Measurements from ENCODE around the gene UQCRC1. TPM values are rescaled to one million over a fixed set of nuclear protein-coding genes. Genes with fewer than 3 reads are reported as not detected.
A peak's percentile ranks its signal among the peaks of the same experiment; 100 is the strongest.

UQCRC1 gene
- total and polyA plus RNA-seq, 2 experiments from 2014 or later: 308 to 405 TPM

DNA sequence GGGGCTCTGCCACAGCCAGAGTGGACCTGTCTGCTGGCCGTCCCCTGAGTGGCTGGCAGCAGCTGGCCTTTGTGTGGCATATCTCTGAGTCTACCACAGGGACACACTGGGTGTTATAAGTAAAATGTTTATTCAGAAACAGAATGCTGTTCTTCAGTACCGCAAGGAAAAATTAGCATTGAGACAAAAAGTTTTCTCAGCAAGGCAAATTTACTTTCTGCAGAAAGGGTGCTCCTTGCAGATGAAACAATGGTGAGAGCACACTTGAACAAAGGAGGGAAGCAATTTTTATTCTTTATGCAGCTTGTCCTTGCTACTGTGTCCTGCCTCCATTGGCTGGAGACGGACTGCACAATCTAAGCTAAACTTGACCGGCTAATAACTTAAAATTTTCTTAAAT lies 8.1 kb upstream of the UQCRC1 start:
- Histone ChIP-seq H3K9me3 (ENCODE audit: low read depth) (no peaks in the 10 kb centered on the region), H3K27ac (peak overlapping the region; percentile 90), H3K27me3 (no peaks in the 10 kb centered on the region), H3K79me2 (no peaks in the 10 kb centered on the region), H3K36me3 (replicated peaks; ENCODE audit: insufficient read depth, low read depth) (no peaks in the 10 kb centered on the region), H3K4me2 (peak overlapping the region; percentile 54), H2AFZ (no peak overlapping the region), H3K9me2 (replicated peaks; ENCODE audit: insufficient read depth) (no peaks in the 10 kb centered on the region), H3K4me1 (ENCODE audit: insufficient read depth) (peaks cover 23% of the 10 kb centered on the region), H3K4me3 (no peak overlapping the region), H4K20me1 (ENCODE audit: insufficient read depth, poor library complexity, severe bottlenecking) (no peaks in the 10 kb centered on the region)
- WGBS (ENCODE audit: low lambda C conversion rate, missing lambda C conversion rate): 90% methylated on average over 4 of the region's 4 CpGs
- no peak for TF ChIP-seq EZH2phosphoT487 (IDR thresholded peaks at IDR 0.05; ENCODE audit: low read depth, severe bottlenecking, unreplicated experiment)
- DNase-seq (ENCODE audit: low spot score): no peak

- WGBS (ENCODE audit: low lambda C conversion rate, missing lambda C conversion rate): 81% methylated on average over 3 of the region's 3 CpGs
- no peak overlapping the region for H3K4me3 ChIP-seq
- H3K4me2 ChIP-seq: no peak overlapping the region
- DNase-seq (ENCODE audit: low spot score): no peak
- H3K4me1 ChIP-seq (ENCODE audit: insufficient read depth): peaks cover 20% of the 10 kb centered on the region
- TF ChIP-seq EZH2phosphoT487 (IDR thresholded peaks at IDR 0.05; ENCODE audit: low read depth, severe bottlenecking, unreplicated experiment) (no peak), CTCF (IDR thresholded peaks at IDR 0.05; ENCODE audit: poor library complexity) (no peak), EZH2 (IDR thresholded peaks at IDR 0.05; ENCODE audit: borderline replicate concordance) (no peak)
- no peaks in the 10 kb centered on the region for H4K20me1 ChIP-seq (ENCODE audit: insufficient read depth, poor library complexity, severe bottlenecking)
- no peaks in the 10 kb centered on the region for H3K9me2 ChIP-seq (replicated peaks; ENCODE audit: insufficient read depth)
- H3K79me2 ChIP-seq: peaks cover 7% of the 10 kb centered on the region
- no peak overlapping the region for H2AFZ ChIP-seq
- H3K9me3 ChIP-seq (ENCODE audit: low read depth): no peaks in the 10 kb centered on the region
- H3K27me3 ChIP-seq: no peaks in the 10 kb centered on the region
- no peak overlapping the region for H3K27ac ChIP-seq
- no peaks in the 10 kb centered on the region for H3K36me3 ChIP-seq (replicated peaks; ENCODE audit: insufficient read depth, low read depth)
These were observed 4.6 kb upstream of the UQCRC1 start for GRCh38 chr3:48614044-48614443.

GRCh38 chr3:48612309-48612708 lies 2.9 kb upstream of the UQCRC1 start:
- H3K27me3 ChIP-seq: no peaks in the 10 kb centered on the region
- peaks cover 13% of the 10 kb centered on the region for H3K4me1 ChIP-seq (ENCODE audit: insufficient read depth)
- no peak overlapping the region for H3K4me2 ChIP-seq
- no peaks in the 10 kb centered on the region for H3K36me3 ChIP-seq (replicated peaks; ENCODE audit: insufficient read depth, low read depth)
- WGBS (ENCODE audit: low lambda C conversion rate, missing lambda C conversion rate): 41% methylated on average over 1 of the region's 1 CpG
- no peaks in the 10 kb centered on the region for H3K9me3 ChIP-seq (ENCODE audit: low read depth)
- DNase-seq (ENCODE audit: low spot score): no peak
- no peaks in the 10 kb centered on the region for H3K9me2 ChIP-seq (replicated peaks; ENCODE audit: insufficient read depth)
- peak overlapping the region; percentile 22 for H3K27ac ChIP-seq
- no peak overlapping the region for H2AFZ ChIP-seq
- H4K20me1 ChIP-seq (ENCODE audit: insufficient read depth, poor library complexity, severe bottlenecking): no peaks in the 10 kb centered on the region
- peaks cover 24% of the 10 kb centered on the region for H3K79me2 ChIP-seq
- no peak overlapping the region for H3K4me3 ChIP-seq
- TF ChIP-seq CTCF (IDR thresholded peaks at IDR 0.05; ENCODE audit: poor library complexity): no peak
- no peak for TF ChIP-seq EZH2 (IDR thresholded peaks at IDR 0.05; ENCODE audit: borderline replicate concordance)
- TF ChIP-seq EZH2phosphoT487 (IDR thresholded peaks at IDR 0.05; ENCODE audit: low read depth, severe bottlenecking, unreplicated experiment): no peak

GRCh38 chr3:48607519-48607918 lies 1.9 kb downstream of the UQCRC1 start:
- H3K9me2 ChIP-seq (replicated peaks; ENCODE audit: insufficient read depth): no peaks in the 10 kb centered on the region
- H3K36me3 ChIP-seq (replicated peaks; ENCODE audit: insufficient read depth, low read depth): no peaks in the 10 kb centered on the region
- no peak for DNase-seq (ENCODE audit: low spot score)
- no peaks in the 10 kb centered on the region for H3K9me3 ChIP-seq (ENCODE audit: low read depth)
- no peak overlapping the region for H2AFZ ChIP-seq
- H3K27me3 ChIP-seq: no peaks in the 10 kb centered on the region
- peaks cover 38% of the 10 kb centered on the region for H3K79me2 ChIP-seq
- H4K20me1 ChIP-seq (ENCODE audit: insufficient read depth, poor library complexity, severe bottlenecking): no peaks in the 10 kb centered on the region
- no peak for TF ChIP-seq CTCF (IDR thresholded peaks at IDR 0.05; ENCODE audit: poor library complexity)
- peak overlapping the region; percentile 87 for H3K4me2 ChIP-seq
- no peak overlapping the region for H3K4me3 ChIP-seq
- peaks cover 13% of the 10 kb centered on the region for H3K4me1 ChIP-seq (ENCODE audit: insufficient read depth)
- no peak overlapping the region for H3K27ac ChIP-seq
- WGBS (ENCODE audit: low lambda C conversion rate, missing lambda C conversion rate): 85% methylated on average over 5 of the region's 5 CpGs
